HG03064 (cell line): ENCODE results near the gene RIN2.
"Not testable (repeated sequence)": the region's sequence is repeated elsewhere in the genome, so short reads cannot be mapped to it uniquely, and the experiment has no call there.

ENCODE experiments used
- ATAC-seq: cut with Tn5 transposase; IDR thresholded peaks from one replicate; pipeline ENCODE4 v1.9.1; 2021; ENCODE audit warnings: low read depth; ENCODE audit not compliant: unreplicated experiment

RIN2 gene

GRCh38 chr20:19735446-19735845, 22.6 kb upstream of the RIN2 start:
- ATAC-seq = no peak

- no peak for ATAC-seq
Observed at GRCh38 chr20:19737025-19737424, 21.0 kb upstream of the RIN2 start.

- ATAC-seq = no peak
Observed at GRCh38 chr20:19738951-19739350, 19.1 kb upstream of the RIN2 start.

- ATAC-seq = no peak
Observed at GRCh38 chr20:19739351-19739750, 18.7 kb upstream of the RIN2 start.

GRCh38 chr20:19740512-19740911, 17.5 kb upstream of the RIN2 start:
- ATAC-seq = no peak

GRCh38 chr20:19741924-19742323, 16.1 kb upstream of the RIN2 start:
- ATAC-seq = no peak

- ATAC-seq = no peak
Observed at GRCh38 chr20:19742974-19743639, 15.0 kb upstream of the RIN2 start.

- ATAC-seq = no peak
Observed at GRCh38 chr20:19743640-19743995, 14.4 kb upstream of the RIN2 start.

- no peak for ATAC-seq
Observed at GRCh38 chr20:19745106-19745505, 13.0 kb upstream of the RIN2 start.

- no peak for ATAC-seq
Observed at GRCh38 chr20:19745584-19745983, 12.5 kb upstream of the RIN2 start.

- ATAC-seq = no peak
Observed at GRCh38 chr20:19746396-19746795, 11.7 kb upstream of the RIN2 start.

- no peak for ATAC-seq
Observed at GRCh38 chr20:19747903-19748302, 10.2 kb upstream of the RIN2 start.

- no peak for ATAC-seq
Observed at GRCh38 chr20:19748681-19749080, 9.4 kb upstream of the RIN2 start.

- no peak for ATAC-seq
Observed at GRCh38 chr20:19749618-19750071, 8.4 kb upstream of the RIN2 start.

GRCh38 chr20:19750101-19750606, 7.9 kb upstream of the RIN2 start:
- no peak for ATAC-seq

GRCh38 chr20:19750907-19751636, 7.0 kb upstream of the RIN2 start:
- ATAC-seq = no peak

GRCh38 chr20:19754201-19754600, 3.9 kb upstream of the RIN2 start:
- not testable (repeated sequence) for ATAC-seq

- no peak for ATAC-seq
Observed at GRCh38 chr20:19756761-19757486, 1.1 kb upstream of the RIN2 start.

GRCh38 chr20:19757487-19758132, 448 bp upstream of the RIN2 start:
- no peak for ATAC-seq

- no peak for ATAC-seq
Observed at GRCh38 chr20:19758501-19759331, 658 bp downstream of the RIN2 start.
